CD1c-positive myeloid dendritic cell (primary cell): ENCODE data around the gene GSK3B.
A peak's percentile ranks its signal among the peaks of the same experiment; 100 is the strongest.

Source experiments
- DNase-seq: peaks from one replicate; pipeline ENCODE4 v3.0.0-alpha.2; 2016; ENCODE audit errors: extremely low spot score

Gene GSK3B

DNA sequence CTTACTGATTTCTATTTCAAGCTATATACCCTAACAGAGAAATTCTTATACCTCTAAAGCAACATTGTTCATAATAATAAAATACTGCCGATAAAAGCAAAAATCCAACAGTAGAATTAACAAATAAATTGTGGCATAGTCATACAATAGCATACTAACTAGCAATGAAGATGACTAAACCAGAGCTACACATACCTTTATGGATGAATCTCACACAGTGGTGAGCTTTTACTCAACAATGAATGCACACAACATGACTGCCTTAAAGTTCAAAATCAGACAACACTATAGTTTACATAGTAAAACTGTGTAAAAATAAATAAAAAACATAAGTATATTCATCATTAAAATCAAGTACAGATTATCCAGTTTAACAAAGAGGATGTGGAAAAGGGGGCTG, 213.3 kb downstream of the GSK3B start:
- no peak for DNase-seq

- DNase-seq = peak; percentile 32
Measured at GRCh38 chr3:119873646-119874045, 220.6 kb downstream of the GSK3B start.

DNA sequence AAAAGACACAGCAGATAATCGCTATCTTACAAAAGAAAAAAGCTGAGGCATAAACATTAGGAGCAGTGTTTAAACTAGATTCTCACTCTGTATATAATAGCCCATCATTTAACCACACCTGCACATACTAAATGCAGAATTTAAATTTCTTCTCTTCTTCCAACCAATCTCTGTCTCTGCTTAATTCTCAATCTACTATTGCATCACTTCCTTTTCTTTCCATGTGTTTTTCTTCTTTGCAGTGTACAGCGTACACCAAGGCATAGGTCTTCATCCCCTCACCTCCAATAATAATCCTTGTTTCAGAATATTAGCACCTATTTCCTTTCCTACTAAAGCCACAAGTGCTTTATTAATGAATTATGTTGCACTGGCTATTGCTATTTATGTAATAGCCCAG, 221.5 kb downstream of the GSK3B start:
- no peak for DNase-seq

DNA sequence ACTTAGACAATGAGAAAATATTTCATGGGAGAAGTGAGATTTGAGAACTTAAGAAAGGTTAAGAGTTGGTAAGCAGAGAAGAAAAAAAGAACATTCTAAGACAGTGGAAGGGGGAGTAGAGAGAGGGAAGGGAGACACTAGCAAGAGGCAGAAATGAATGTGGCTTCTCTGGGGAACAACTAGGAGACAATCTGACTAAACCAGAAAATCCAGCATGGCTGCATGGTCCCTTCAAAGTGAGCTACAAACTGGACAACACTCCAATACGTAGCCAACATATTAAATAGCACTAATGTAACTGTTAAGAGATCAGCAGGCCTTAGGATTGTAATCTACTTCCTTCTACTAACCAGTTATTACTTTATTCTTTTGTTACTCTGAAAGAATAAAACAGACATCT, 222.7 kb downstream of the GSK3B start:
- DNase-seq = no peak

- DNase-seq = no peak
Measured at GRCh38 chr3:119870512-119870911, 223.7 kb downstream of the GSK3B start.

GRCh38 chr3:119864476-119864875, 229.8 kb downstream of the GSK3B start:
- no peak for DNase-seq

DNA sequence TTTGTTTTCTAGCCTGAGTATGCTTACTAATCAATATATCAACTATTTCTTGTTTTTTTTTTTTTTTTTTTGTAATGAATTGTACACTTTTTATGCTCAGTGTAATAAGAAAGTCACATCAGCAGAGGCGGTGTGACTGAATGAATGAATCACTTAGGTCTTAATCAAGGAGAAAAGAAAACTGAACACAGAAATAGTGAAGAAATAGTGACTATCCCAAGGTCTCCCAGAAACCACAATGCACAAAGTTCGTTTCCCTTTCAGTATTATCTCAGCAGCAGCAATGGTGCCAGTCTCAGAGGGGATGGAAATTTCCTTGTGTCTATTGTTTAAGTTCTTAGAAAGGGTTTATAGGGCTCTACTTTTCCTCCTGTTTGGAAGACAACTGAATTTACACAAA, 231.6 kb downstream of the GSK3B start:
- DNase-seq = no peak

DNA sequence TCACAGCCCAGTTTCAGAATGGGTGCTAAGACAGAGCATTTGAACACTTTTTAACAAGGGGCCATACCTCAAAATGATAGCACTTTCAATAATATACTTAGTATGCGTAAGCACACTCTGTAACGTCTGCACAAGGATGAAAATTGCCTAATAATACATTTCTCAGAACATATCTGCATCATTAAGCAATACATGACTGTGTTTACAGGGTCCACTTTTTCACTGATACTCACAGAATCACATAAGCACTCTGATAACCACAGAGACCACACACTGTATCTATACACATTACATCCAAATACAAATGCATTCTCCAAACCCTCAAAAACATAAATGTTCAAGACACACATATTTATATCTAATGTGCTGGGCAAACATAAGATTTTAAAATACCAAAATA, 232.6 kb downstream of the GSK3B start:
- no peak for DNase-seq

GRCh38 chr3:119859728-119860127, 234.5 kb downstream of the GSK3B start:
- no peak for DNase-seq

DNA sequence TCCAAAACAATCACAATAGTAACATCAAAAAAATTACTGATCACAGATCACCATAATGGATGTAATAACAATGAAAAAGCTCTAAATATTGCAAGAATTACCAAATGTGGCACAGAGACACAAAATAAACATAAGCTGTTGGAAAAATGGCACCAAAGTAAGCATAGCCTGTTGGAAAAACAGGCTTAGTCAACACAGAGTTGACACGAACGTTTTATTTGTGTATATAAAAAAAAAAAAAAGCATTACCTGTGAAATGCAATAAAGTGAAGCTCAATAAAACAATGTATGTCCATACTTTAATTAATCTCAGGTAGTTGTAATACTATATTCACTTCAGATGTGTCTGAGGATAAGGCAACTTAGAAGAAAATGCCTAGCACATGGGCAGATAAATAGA, 235.3 kb downstream of the GSK3B start:
- DNase-seq = no peak

GRCh38 chr3:119856695-119857094, 237.6 kb downstream of the GSK3B start:
- no peak for DNase-seq

GRCh38 chr3:119849126-119849525, 245.1 kb downstream of the GSK3B start:
- no peak for DNase-seq

DNA sequence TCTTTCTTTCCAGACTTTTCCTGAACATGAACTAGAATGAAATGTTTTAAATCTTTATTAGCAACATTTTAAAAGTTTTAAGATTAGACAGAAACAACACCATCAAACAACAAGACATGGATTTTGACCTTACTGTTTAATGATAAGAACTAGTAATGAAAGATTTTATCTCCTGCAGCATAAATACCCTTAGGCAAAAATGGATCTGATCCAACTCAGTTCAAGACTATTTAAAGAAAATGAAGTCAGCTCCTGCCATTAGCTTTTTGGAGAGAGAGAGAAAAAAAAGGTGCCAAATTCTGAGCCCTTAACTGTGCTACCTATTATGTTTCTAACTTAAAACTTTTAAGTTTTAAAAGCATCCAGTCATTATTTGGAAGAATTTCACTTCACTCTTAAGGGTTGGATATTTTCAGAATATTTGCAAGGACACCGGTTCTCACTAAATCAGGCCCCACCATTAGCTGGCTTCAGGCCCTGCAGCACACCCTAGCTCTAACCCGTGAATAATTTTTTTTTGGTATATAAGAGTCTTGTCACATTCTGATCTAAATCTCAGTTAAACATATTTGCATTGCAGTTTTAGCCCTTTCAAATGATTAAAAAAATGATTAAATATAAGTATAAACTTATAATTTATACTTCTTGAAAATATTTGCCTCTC, 252.3 kb downstream of the GSK3B start:
- no peak for DNase-seq

GRCh38 chr3:119835556-119835955, 258.7 kb downstream of the GSK3B start:
- peak; percentile 17 for DNase-seq

- peak; percentile 50 for DNase-seq
Measured at GRCh38 chr3:119834754-119835370, 259.4 kb downstream of the GSK3B start.

- DNase-seq = no peak
Measured at GRCh38 chr3:119831941-119832371, 262.3 kb downstream of the GSK3B start.

- no peak for DNase-seq
Measured at GRCh38 chr3:119831022-119831421, 263.2 kb downstream of the GSK3B start.

DNA sequence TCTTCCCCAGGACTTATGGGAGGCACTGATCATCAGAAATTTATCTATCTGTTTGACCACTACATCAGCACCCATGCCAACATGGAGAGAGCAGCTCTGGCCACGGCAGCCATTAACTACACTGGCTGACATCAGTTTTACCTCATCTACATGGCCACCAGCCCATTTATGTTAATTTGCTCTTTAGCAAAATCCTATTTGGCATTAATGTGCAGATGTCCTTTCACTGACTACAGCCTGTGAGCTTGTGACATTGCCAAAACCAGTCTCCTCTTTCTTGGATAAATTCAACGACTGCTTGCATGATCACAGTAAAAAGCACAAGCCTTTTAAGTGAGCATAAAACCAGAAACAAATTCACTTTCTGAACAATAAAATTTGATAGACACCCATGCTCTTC, 264.8 kb downstream of the GSK3B start:
- no peak for DNase-seq

GRCh38 chr3:119826711-119827608, 267.3 kb downstream of the GSK3B start:
- DNase-seq = no peak

DNA sequence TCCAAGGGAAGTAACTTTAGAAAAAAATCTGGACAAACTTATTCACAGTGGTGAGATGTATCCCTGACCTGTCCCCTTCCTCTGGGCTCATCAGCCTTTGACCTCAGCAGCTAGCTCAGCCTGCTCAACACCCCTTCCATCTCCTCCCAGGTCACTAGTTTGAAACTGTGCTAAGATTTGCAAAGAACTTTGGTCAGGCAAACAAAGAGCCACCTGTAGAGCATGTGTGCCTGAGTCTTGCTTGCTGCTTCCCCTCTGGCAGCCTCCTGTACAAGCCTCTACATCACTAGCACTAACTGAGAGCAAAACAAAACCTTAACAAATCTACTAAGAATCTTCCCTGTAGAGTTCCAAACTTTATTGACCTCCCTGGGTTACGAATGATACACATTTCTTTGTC, 268.4 kb downstream of the GSK3B start:
- no peak for DNase-seq

DNA sequence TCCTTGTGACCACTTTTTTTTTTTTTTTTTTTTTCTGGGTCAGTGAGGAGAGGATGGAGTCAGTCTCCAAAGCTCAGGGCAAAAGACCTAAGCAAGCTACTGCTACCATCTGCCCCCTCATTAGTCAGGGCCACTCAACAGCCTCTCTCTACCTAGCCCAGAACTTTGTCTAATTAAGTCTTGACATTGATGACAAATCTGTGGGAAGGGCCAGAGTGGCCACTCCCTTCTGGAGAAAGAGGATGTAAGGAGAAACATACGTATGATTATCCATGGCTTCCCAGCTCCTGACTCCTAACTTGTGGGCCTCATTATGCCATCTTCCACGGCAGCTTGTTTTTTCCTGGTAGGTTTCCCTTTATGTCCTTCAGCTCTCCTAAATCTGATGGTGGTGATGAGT, 274.4 kb downstream of the GSK3B start:
- DNase-seq = peak; percentile 12

DNA sequence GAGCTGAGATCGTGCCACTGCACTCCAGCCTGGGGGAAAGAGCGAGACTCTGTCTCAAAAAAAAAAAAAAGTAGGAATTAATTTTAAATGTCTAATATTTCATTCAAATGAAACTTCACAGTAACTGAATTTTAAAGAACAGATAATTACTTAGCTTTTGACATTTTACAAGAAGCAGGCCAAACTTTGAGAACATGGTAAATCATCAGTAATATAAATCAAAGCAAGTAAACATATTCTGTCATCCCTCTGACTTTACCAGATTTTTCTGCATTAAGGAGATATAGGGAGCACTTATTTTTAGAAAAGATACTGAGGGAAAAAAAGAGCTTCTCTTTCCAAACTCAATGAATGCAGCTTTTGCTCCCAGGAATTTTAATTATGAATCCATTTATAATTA, 275.3 kb downstream of the GSK3B start:
- no peak for DNase-seq
